Measurements from ENCODE around the gene ARHGDIB. TPM values are rescaled to one million over a fixed set of nuclear protein-coding genes. Genes with fewer than 3 reads are reported as not detected.

Gene ARHGDIB
- total RNA-seq, 1 donor from 2014 or later = 680 TPM

- no peaks in the 10 kb centered on the region for H3K36me3 Mint-ChIP-seq (ENCODE audit: low read depth)
- no peak overlapping the region for H3K4me3 Mint-ChIP-seq
- no peaks in the 10 kb centered on the region for H3K9me3 Mint-ChIP-seq
- DNase-seq = no peak
- H3K27ac Mint-ChIP-seq = no peak overlapping the region
- peak; percentile 21 for ATAC-seq (ENCODE audit: low read depth)
- H3K4me1 Mint-ChIP-seq = peaks cover 41% of the 10 kb centered on the region
- ChIA-PET CTCF (interaction anchor here (1.1 to 1.7 kb wide), 2 partner anchors 13 to 14 kb away, joined by 3 to 5 read pairs; no protein-coding TSS in a partner anchor), POLR2A (interaction anchor here (1.5 kb wide), 1 partner anchor 21 kb away, joined by 4 read pairs; no protein-coding TSS in a partner anchor)
- intact Hi-C loops (cut with micrococcal nuclease) = no loop called here
- TF ChIP-seq CTCF (IDR thresholded peaks at IDR 0.05) = no peak
- no peaks in the 10 kb centered on the region for H3K27me3 Mint-ChIP-seq
Observed at GRCh38 chr12:14981049-14981448, 19.6 kb upstream of the ARHGDIB start.

GRCh38 chr12:14979468-14979867 is 18.1 kb upstream of the ARHGDIB start:
- Mint-ChIP-seq H3K4me1 (peaks cover 41% of the 10 kb centered on the region), H3K9me3 (no peaks in the 10 kb centered on the region), H3K4me3 (no peak overlapping the region), H3K27ac (peak overlapping the region; percentile 16), H3K36me3 (ENCODE audit: low read depth) (no peaks in the 10 kb centered on the region), H3K27me3 (no peaks in the 10 kb centered on the region)
- ChIA-PET CTCF (interaction anchor here (1.7 kb wide), 1 partner anchor 15 kb away, joined by 3 read pairs; no protein-coding TSS in a partner anchor), POLR2A (interaction anchor here (1.1 to 1.5 kb wide), 2 partner anchors 18 to 20 kb away, joined by 3 to 4 read pairs; partner anchors contain the start of gene ARHGDIB)
- TF ChIP-seq CTCF (IDR thresholded peaks at IDR 0.05) = no peak
- peak; percentile 47 for ATAC-seq (ENCODE audit: low read depth)
- no peak for DNase-seq
- intact Hi-C loops (cut with micrococcal nuclease) = loop anchor here (2.0 kb wide), 1 partner anchor 17 kb away; no protein-coding TSS in a partner anchor

GRCh38 chr12:14976658-14977057 is 15.3 kb upstream of the ARHGDIB start:
- Mint-ChIP-seq H3K9me3 (no peaks in the 10 kb centered on the region), H3K27me3 (no peaks in the 10 kb centered on the region), H3K4me3 (no peak overlapping the region), H3K27ac (no peak overlapping the region), H3K36me3 (ENCODE audit: low read depth) (no peaks in the 10 kb centered on the region), H3K4me1 (peaks cover 27% of the 10 kb centered on the region)
- CTCF ChIA-PET = no interaction called here
- DNase-seq (no peak), ATAC-seq (ENCODE audit: low read depth) (no peak)
- intact Hi-C loops (cut with micrococcal nuclease) = no loop called here
- no peak for TF ChIP-seq CTCF (IDR thresholded peaks at IDR 0.05)
- POLR2A ChIA-PET = interaction anchor here (1.0 kb wide), 1 partner anchor 13 kb away, joined by 3 read pairs; no protein-coding TSS in a partner anchor

GRCh38 chr12:14975457-14975856 is 14.1 kb upstream of the ARHGDIB start:
- ATAC-seq (ENCODE audit: low read depth) (no peak), DNase-seq (no peak)
- Mint-ChIP-seq H3K36me3 (ENCODE audit: low read depth) (no peaks in the 10 kb centered on the region), H3K4me3 (no peak overlapping the region), H3K27ac (no peak overlapping the region), H3K9me3 (no peaks in the 10 kb centered on the region), H3K27me3 (no peaks in the 10 kb centered on the region), H3K4me1 (peaks cover 16% of the 10 kb centered on the region)
- CTCF ChIA-PET = no interaction called here
- intact Hi-C loops (cut with micrococcal nuclease) = no loop called here
- no peak for TF ChIP-seq CTCF (IDR thresholded peaks at IDR 0.05)
- POLR2A ChIA-PET = no interaction called here

GRCh38 chr12:14974633-14975032 is 13.2 kb upstream of the ARHGDIB start:
- Mint-ChIP-seq H3K27me3 (no peaks in the 10 kb centered on the region), H3K27ac (no peak overlapping the region), H3K9me3 (no peaks in the 10 kb centered on the region), H3K4me1 (peaks cover 10% of the 10 kb centered on the region), H3K4me3 (no peak overlapping the region), H3K36me3 (ENCODE audit: low read depth) (no peaks in the 10 kb centered on the region)
- intact Hi-C loops (cut with micrococcal nuclease) = no loop called here
- ATAC-seq (ENCODE audit: low read depth) = no peak
- TF ChIP-seq CTCF (IDR thresholded peaks at IDR 0.05) = no peak
- CTCF ChIA-PET = no interaction called here
- POLR2A ChIA-PET = no interaction called here
- DNase-seq = no peak

Measured in activated B cell treated with CpG ODN at 0.5 μM for 24 hours (primary cell).